GM18868 (cell line): ENCODE measurements around the gene PAMR1.

Source experiments
- ATAC-seq: cut with Tn5 transposase; IDR thresholded peaks from one replicate; pipeline ENCODE4 v1.9.1; 2021; ENCODE audit warnings: mild to moderate bottlenecking, moderate library complexity; ENCODE audit not compliant: unreplicated experiment

The PAMR1 gene

GRCh38 chr11:35407041-35407440, 118.4 kb downstream of the PAMR1 start:
- ATAC-seq, result no peak

GRCh38 chr11:35404388-35404775, 121.0 kb downstream of the PAMR1 start:
- no peak for ATAC-seq

GRCh38 chr11:35403765-35404387, 121.5 kb downstream of the PAMR1 start:
- no peak for ATAC-seq

- ATAC-seq, result no peak
These were observed 122.4 kb downstream of the PAMR1 start for GRCh38 chr11:35402751-35403660.

GRCh38 chr11:35398881-35399280, 126.5 kb downstream of the PAMR1 start:
- no peak for ATAC-seq

GRCh38 chr11:35394941-35395340, 130.5 kb downstream of the PAMR1 start:
- ATAC-seq, result no peak

GRCh38 chr11:35393098-35393497, 132.3 kb downstream of the PAMR1 start:
- no peak for ATAC-seq

- peak; percentile 48 for ATAC-seq
These were observed 133.3 kb downstream of the PAMR1 start for GRCh38 chr11:35391922-35392688.

- peak; percentile 87 for ATAC-seq
These were observed 134.4 kb downstream of the PAMR1 start for GRCh38 chr11:35390737-35391682.

- no peak for ATAC-seq
These were observed 135.4 kb downstream of the PAMR1 start for GRCh38 chr11:35389897-35390465.

- ATAC-seq, result no peak
These were observed 136.3 kb downstream of the PAMR1 start for GRCh38 chr11:35389112-35389511.

GRCh38 chr11:35388061-35388460, 137.4 kb downstream of the PAMR1 start:
- no peak for ATAC-seq

GRCh38 chr11:35387111-35387982, 138.1 kb downstream of the PAMR1 start:
- ATAC-seq, result no peak

- no peak for ATAC-seq
These were observed 141.5 kb downstream of the PAMR1 start for GRCh38 chr11:35383953-35384352.
